Epithelial cell of esophagus (primary cell): Measurements from ENCODE around the gene GNAI1.

Experiments
- DNase-seq: peaks from one replicate; pipeline ENCODE4 v3.0.0; 2010; ENCODE audit warnings: low read depth
- H3K4me3 ChIP-seq: 2 replicates; pipeline ENCODE4 v1.5.1; 2011; ENCODE audit warnings: mild to moderate bottlenecking, low read length, control low read depth
- TF ChIP-seq, protein P1 (sequence below): IDR thresholded peaks from 2 replicates; pipeline ENCODE4 v1.5.1; 2011; ENCODE audit warnings: low read depth, mild to moderate bottlenecking, low read length, control low read depth, inconsistent platforms; ENCODE audit not compliant: insufficient read depth; ENCODE audit errors: missing control alignments

The GNAI1 gene

DNA sequence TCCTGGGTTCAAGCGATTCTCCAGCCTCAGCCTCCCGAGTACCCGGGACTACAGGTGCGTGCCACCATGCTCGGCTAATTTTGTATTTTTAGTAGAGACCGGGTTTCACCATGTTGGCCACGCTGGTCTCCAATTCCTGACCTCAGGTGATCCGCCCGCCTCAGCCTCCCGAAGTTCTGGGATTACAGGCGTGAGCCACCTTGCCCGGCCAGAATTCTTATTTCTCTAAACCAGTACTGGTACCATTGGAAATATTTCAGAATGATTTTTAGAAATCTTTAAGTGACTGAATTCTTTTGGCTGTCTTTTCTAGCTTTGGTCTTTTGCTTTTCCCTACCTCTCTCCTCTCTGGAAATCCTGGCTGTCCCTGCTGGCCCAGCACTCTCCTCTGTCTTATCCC lies 2.8 kb downstream of the GNAI1 start:
- TF ChIP-seq, protein P1, sequence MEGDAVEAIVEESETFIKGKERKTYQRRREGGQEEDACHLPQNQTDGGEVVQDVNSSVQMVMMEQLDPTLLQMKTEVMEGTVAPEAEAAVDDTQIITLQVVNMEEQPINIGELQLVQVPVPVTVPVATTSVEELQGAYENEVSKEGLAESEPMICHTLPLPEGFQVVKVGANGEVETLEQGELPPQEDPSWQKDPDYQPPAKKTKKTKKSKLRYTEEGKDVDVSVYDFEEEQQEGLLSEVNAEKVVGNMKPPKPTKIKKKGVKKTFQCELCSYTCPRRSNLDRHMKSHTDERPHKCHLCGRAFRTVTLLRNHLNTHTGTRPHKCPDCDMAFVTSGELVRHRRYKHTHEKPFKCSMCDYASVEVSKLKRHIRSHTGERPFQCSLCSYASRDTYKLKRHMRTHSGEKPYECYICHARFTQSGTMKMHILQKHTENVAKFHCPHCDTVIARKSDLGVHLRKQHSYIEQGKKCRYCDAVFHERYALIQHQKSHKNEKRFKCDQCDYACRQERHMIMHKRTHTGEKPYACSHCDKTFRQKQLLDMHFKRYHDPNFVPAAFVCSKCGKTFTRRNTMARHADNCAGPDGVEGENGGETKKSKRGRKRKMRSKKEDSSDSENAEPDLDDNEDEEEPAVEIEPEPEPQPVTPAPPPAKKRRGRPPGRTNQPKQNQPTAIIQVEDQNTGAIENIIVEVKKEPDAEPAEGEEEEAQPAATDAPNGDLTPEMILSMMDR, result no peak
- DNase-seq, result no peak
- H3K4me3 ChIP-seq, result peak overlapping the region; percentile 37

- DNase-seq, result no peak
- peak overlapping the region; percentile 37 for H3K4me3 ChIP-seq
Observed at GRCh38 chr7:80139236-80139635, 4.6 kb downstream of the GNAI1 start.

DNA sequence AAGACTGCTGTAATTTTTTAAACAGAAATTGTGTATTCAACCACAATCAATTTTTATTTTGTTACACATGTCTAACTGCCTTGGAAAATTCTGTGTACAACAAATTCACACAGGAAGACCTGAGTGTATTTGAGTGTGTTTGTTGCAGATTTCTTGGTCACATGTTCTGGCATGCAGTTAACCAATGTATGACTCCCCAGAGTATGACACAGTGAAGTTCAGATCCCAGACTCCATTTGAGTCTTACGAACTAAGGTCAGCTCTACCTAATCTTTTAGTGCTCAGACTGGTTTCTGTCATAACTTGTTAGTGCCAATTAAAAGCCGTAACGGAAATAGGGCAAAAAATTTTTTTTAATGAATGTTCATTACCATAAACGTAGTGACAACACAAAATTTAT lies 5.8 kb downstream of the GNAI1 start:
- DNase-seq, result peak; percentile 91
- TF ChIP-seq, protein P1, result no peak
- H3K4me3 ChIP-seq, result no peak overlapping the region

More at GRCh38 chr7:80139236-80139635, 4.6 kb downstream of the GNAI1 start:
- TF ChIP-seq, protein P1, result no peak

- TF ChIP-seq, protein P1, result no peak
- no peak overlapping the region for H3K4me3 ChIP-seq
- DNase-seq, result no peak
Observed at GRCh38 chr7:80141376-80141775, 6.7 kb downstream of the GNAI1 start.

DNA sequence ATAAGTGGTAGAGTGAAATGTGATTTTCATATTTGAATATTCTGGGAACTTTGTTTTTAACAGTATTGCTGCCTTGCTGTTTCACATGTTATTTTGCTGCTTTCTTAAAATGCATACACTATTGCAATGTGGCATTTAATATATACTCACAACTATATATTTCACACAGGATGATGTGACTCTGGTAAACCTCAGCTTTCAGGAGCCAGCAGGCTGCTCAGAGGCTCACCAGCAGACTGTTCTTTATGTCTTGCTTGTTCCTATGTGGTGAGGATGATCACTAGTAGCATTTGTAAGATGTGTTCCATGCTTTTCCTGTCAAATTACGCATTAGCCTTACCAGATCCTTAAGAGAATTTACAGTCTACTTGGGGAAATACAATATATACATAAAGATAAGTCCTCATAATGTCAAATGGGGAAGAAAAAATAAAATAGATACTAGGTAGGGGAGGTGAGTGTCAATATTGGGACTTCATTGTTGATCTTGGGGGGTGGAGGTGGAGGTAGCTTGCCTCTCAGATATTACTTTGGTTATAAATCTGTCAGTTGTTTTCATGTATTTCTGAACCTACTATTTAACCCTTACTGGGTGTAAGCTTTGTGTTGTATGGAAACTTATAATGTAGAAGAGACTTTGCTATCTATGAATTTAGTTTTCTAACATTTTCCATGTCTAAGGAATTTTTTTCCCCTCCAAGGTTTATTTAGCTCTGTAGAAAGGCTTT lies 8.4 kb downstream of the GNAI1 start:
- TF ChIP-seq, protein P1, result no peak
- no peak overlapping the region for H3K4me3 ChIP-seq
- DNase-seq, result no peak

GRCh38 chr7:80145780-80146422 lies 11.3 kb downstream of the GNAI1 start:
- TF ChIP-seq, protein P1, result no peak
- no peak overlapping the region for H3K4me3 ChIP-seq
- DNase-seq, result peak; percentile 47
